ENCODE measurements around the gene TIAM2.
"Not testable (repeated sequence)": the region's sequence is repeated elsewhere in the genome, so short reads cannot be mapped to it uniquely, and the experiment has no call there.

TIAM2 gene

GRCh38 chr6:155268088-155268867, 273.2 kb downstream of the TIAM2 start:
- not testable (repeated sequence) for DNase-seq

GRCh38 chr6:155269765-155270164, 274.6 kb downstream of the TIAM2 start:
- no peak for DNase-seq

- DNase-seq = no peak
Measured at GRCh38 chr6:155270561-155271091, 275.5 kb downstream of the TIAM2 start.

GRCh38 chr6:155271145-155271544, 276.0 kb downstream of the TIAM2 start:
- no peak for DNase-seq

GRCh38 chr6:155272353-155273232, 277.5 kb downstream of the TIAM2 start:
- no peak for DNase-seq

GRCh38 chr6:155273431-155273830, 278.3 kb downstream of the TIAM2 start:
- DNase-seq = no peak

- no peak for DNase-seq
Measured at GRCh38 chr6:155274106-155274505, 279.0 kb downstream of the TIAM2 start.

GRCh38 chr6:155274533-155274932, 279.4 kb downstream of the TIAM2 start:
- DNase-seq = no peak

- no peak for DNase-seq
Measured at GRCh38 chr6:155275808-155276480, 280.8 kb downstream of the TIAM2 start.

- DNase-seq = no peak
Measured at GRCh38 chr6:155276638-155277037, 281.5 kb downstream of the TIAM2 start.

GRCh38 chr6:155278319-155279049, 283.4 kb downstream of the TIAM2 start:
- no peak for DNase-seq

GRCh38 chr6:155284775-155285174, 289.7 kb downstream of the TIAM2 start:
- no peak for DNase-seq

GRCh38 chr6:155287762-155288161, 292.6 kb downstream of the TIAM2 start:
- no peak for DNase-seq

GRCh38 chr6:155290491-155290890, 295.4 kb downstream of the TIAM2 start:
- no peak for DNase-seq

- no peak for DNase-seq
Measured at GRCh38 chr6:155291291-155291690, 296.2 kb downstream of the TIAM2 start.

- no peak for DNase-seq
Measured at GRCh38 chr6:155292711-155293110, 297.6 kb downstream of the TIAM2 start.

GRCh38 chr6:155297669-155298068, 302.6 kb downstream of the TIAM2 start:
- no peak for DNase-seq

GRCh38 chr6:155301867-155302266, 306.8 kb downstream of the TIAM2 start:
- no peak for DNase-seq

GRCh38 chr6:155303361-155303870, 308.3 kb downstream of the TIAM2 start:
- DNase-seq = no peak

- DNase-seq = no peak
Measured at GRCh38 chr6:155306958-155307357, 311.8 kb downstream of the TIAM2 start.

Data from GF-D8 (cell line).